ENCODE results near the gene HOXD4. TPM values are rescaled to one million over a fixed set of nuclear protein-coding genes. Genes with fewer than 3 reads are reported as not detected.

Gene HOXD4
- total RNA-seq, 1 donor from 2014 or later, result not detected

GRCh38 chr2:176162911-176163671 lies 11.7 kb downstream of the HOXD4 start:
- DNase-seq (ENCODE audit: low spot score), result no peak
- Mint-ChIP-seq H3K27me3 (ENCODE audit: low read depth) (peaks cover 86% of the 10 kb centered on the region), H3K4me3 (ENCODE audit: unreplicated experiment) (no peak overlapping the region), H3K9me3 (ENCODE audit: low read depth) (peaks cover 7% of the 10 kb centered on the region), H3K27ac (ENCODE audit: unreplicated experiment) (no peak overlapping the region), H3K4me1 (ENCODE audit: low read depth) (peaks cover 3% of the 10 kb centered on the region), H3K36me3 (ENCODE audit: low read depth) (peaks cover 12% of the 10 kb centered on the region)
- TF ChIP-seq CTCF (IDR thresholded peaks at IDR 0.05), result no peak

DNA sequence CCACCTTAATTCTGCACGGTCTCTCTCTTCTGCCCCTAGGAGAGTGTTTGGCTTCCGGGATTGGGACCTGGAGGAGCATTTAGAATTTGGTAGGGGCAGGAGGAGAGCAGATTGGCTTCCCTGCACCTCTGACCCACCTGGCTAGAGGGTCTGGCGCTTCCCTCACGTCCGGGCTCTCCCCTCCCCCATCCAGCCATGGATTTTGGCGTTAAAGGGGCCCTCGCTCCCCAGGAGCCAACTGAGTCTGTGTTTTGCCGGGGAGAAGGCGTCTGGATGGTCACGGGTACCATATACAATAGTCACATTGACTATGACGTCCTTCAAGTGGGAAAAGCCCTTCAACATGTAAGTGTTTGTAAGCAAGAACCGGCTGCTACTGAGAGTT lies 12.3 kb downstream of the HOXD4 start:
- Mint-ChIP-seq H3K4me3 (ENCODE audit: unreplicated experiment) (no peak overlapping the region), H3K9me3 (ENCODE audit: low read depth) (peaks cover 7% of the 10 kb centered on the region), H3K36me3 (ENCODE audit: low read depth) (peaks cover 10% of the 10 kb centered on the region), H3K27me3 (ENCODE audit: low read depth) (peaks cover 81% of the 10 kb centered on the region), H3K4me1 (ENCODE audit: low read depth) (no peaks in the 10 kb centered on the region), H3K27ac (ENCODE audit: unreplicated experiment) (no peak overlapping the region)
- no peak for TF ChIP-seq CTCF (IDR thresholded peaks at IDR 0.05)
- no peak for DNase-seq (ENCODE audit: low spot score)

- Mint-ChIP-seq H3K4me3 (ENCODE audit: unreplicated experiment) (no peak overlapping the region), H3K27ac (ENCODE audit: unreplicated experiment) (no peak overlapping the region), H3K9me3 (ENCODE audit: low read depth) (peaks cover 7% of the 10 kb centered on the region), H3K36me3 (ENCODE audit: low read depth) (peaks cover 10% of the 10 kb centered on the region), H3K27me3 (ENCODE audit: low read depth) (peaks cover 81% of the 10 kb centered on the region), H3K4me1 (ENCODE audit: low read depth) (no peaks in the 10 kb centered on the region)
- no peak for DNase-seq (ENCODE audit: low spot score)
- no peak for TF ChIP-seq CTCF (IDR thresholded peaks at IDR 0.05)
These were observed 12.9 kb downstream of the HOXD4 start for GRCh38 chr2:176164201-176164600.

- TF ChIP-seq CTCF (IDR thresholded peaks at IDR 0.05), result no peak
- DNase-seq (ENCODE audit: low spot score), result no peak
- H3K4me3 Mint-ChIP-seq (ENCODE audit: unreplicated experiment), result no peak overlapping the region
- peaks cover 7% of the 10 kb centered on the region for H3K9me3 Mint-ChIP-seq (ENCODE audit: low read depth)
- peaks cover 80% of the 10 kb centered on the region for H3K27me3 Mint-ChIP-seq (ENCODE audit: low read depth)
- H3K4me1 Mint-ChIP-seq (ENCODE audit: low read depth), result no peaks in the 10 kb centered on the region
- peaks cover 10% of the 10 kb centered on the region for H3K36me3 Mint-ChIP-seq (ENCODE audit: low read depth)
- no peak overlapping the region for H3K27ac Mint-ChIP-seq (ENCODE audit: unreplicated experiment)
These were observed 13.4 kb downstream of the HOXD4 start for GRCh38 chr2:176164611-176165369.

GRCh38 chr2:176165370-176166050 lies 14.2 kb downstream of the HOXD4 start:
- no peak overlapping the region for H3K27ac Mint-ChIP-seq (ENCODE audit: unreplicated experiment)
- H3K9me3 Mint-ChIP-seq (ENCODE audit: low read depth), result peaks cover 7% of the 10 kb centered on the region
- H3K4me1 Mint-ChIP-seq (ENCODE audit: low read depth), result no peaks in the 10 kb centered on the region
- DNase-seq (ENCODE audit: low spot score), result no peak
- peaks cover 80% of the 10 kb centered on the region for H3K27me3 Mint-ChIP-seq (ENCODE audit: low read depth)
- TF ChIP-seq CTCF (IDR thresholded peaks at IDR 0.05), result no peak
- peaks cover 10% of the 10 kb centered on the region for H3K36me3 Mint-ChIP-seq (ENCODE audit: low read depth)
- no peak overlapping the region for H3K4me3 Mint-ChIP-seq (ENCODE audit: unreplicated experiment)
